Fibroblast of lung (primary cell): ENCODE results near the gene MAGI2. TPM values are rescaled to one million over a fixed set of nuclear protein-coding genes. Genes with fewer than 3 reads are reported as not detected.

Source experiments
- DNase-seq, 2 donors: peaks; one replicate each; pipeline versions ENCODE4 v3.0.0 to v3.0.0-alpha.2; 2010; ENCODE audit warnings: low read depth in 2 of 2
- H2AFZ ChIP-seq: 2 replicates; pipeline ENCODE4 v1.5.1; 2012; ENCODE audit warnings: low read length, control low read depth, inconsistent platforms
- H3K27ac ChIP-seq: 2 replicates; pipeline ENCODE4 v1.5.1; 2011; ENCODE audit warnings: low read length, control low read depth; ENCODE audit not compliant: insufficient read depth
- H3K27me3 ChIP-seq: 2 replicates; pipeline ENCODE4 v1.5.1; 2011; ENCODE audit warnings: mild to moderate bottlenecking, low read length; ENCODE audit not compliant: control insufficient read depth, insufficient read depth
- H3K36me3 ChIP-seq: 2 replicates; pipeline ENCODE4 v1.5.1; 2011; ENCODE audit warnings: low read length; ENCODE audit not compliant: control insufficient read depth, insufficient read depth
- H3K4me1 ChIP-seq: 2 replicates; pipeline ENCODE4 v1.5.1; 2011; ENCODE audit warnings: low read length; ENCODE audit not compliant: control insufficient read depth, insufficient read depth; ENCODE audit errors: extremely low read depth
- H3K4me2 ChIP-seq: 2 replicates; pipeline ENCODE4 v1.5.1; 2011; ENCODE audit warnings: low read length, control low read depth; ENCODE audit not compliant: insufficient read depth; ENCODE audit errors: extremely low read depth
- H3K4me3 ChIP-seq, 4 experiments: fragments of 200-600 bp in 1 of 4; sonication (generic) in 1 of 4; replicated peaks in 1 of 4; 2 replicates each; pipeline ENCODE4 v1.5.1; 2011 to 2016; ENCODE audit warnings: low read length in 4 of 4, low read depth in 3 of 4, mild to moderate bottlenecking in 3 of 4, control low read depth in 2 of 4, inconsistent platforms in 1 of 4, mixed read lengths in 1 of 4; ENCODE audit not compliant: insufficient read depth in 1 of 4; ENCODE audit errors: control extremely low read depth in 1 of 4
- H3K79me2 ChIP-seq: 2 replicates; pipeline ENCODE4 v1.5.1; 2012; ENCODE audit warnings: mild to moderate bottlenecking, low read length, inconsistent platforms; ENCODE audit not compliant: control insufficient read depth, insufficient read depth
- H3K9ac ChIP-seq: 2 replicates; pipeline ENCODE4 v1.5.1; 2011; ENCODE audit warnings: mild to moderate bottlenecking, low read length, control low read depth; ENCODE audit not compliant: insufficient read depth
- H3K9me3 ChIP-seq: 2 replicates; pipeline ENCODE4 v1.5.1; 2012; ENCODE audit warnings: low read depth, low read length; ENCODE audit not compliant: control insufficient read depth, insufficient read depth
- H4K20me1 ChIP-seq: 2 replicates; pipeline ENCODE4 v1.5.1; 2011; ENCODE audit warnings: low read length; ENCODE audit not compliant: control insufficient read depth, insufficient read depth; ENCODE audit errors: extremely low read depth
- EZH2 ChIP-seq: IDR thresholded peaks from 2 replicates; pipeline ENCODE4 v1.5.1; 2012; ENCODE audit warnings: low read length, control low read depth, mild to moderate bottlenecking; ENCODE audit errors: missing control alignments
- polyA plus RNA-seq, 2 donors: library from polyadenylated mRNA; depleted of rRNA in 1 of 2; stranded (reverse) in 1 of 2; unstranded in 1 of 2; fragments of >200 nt; gene quantifications; 2 replicates each; pipeline ENCODE4 v1.2.1, GENCODE V29; 2011 to 2012; ENCODE audit warnings: missing spikeins in 1 of 2
- total RNA-seq: library from RNA; depleted of rRNA; stranded (reverse); fragments of >200 nt; gene quantifications from 2 replicates; pipeline ENCODE4 v1.2.1, GENCODE V29; 2014
- TF ChIP-seq, protein P1 (sequence below), 2 donors: IDR thresholded peaks in 1 of 2; conservative IDR thresholded peaks in 1 of 2; 1 replicate in 1 of 2; 2 replicates in 1 of 2; pipeline ENCODE4 v1.5.1; 2011 to 2012; ENCODE audit warnings: low read length in 2 of 2, control low read depth in 1 of 2, inconsistent platforms in 1 of 2, low read depth in 1 of 2, mild to moderate bottlenecking in 1 of 2

The MAGI2 gene
- total and polyA plus RNA-seq, 2 donors (not counting 1 experiment from before 2014, with no cell fraction given), result 1.8 to 17.0 TPM

DNA sequence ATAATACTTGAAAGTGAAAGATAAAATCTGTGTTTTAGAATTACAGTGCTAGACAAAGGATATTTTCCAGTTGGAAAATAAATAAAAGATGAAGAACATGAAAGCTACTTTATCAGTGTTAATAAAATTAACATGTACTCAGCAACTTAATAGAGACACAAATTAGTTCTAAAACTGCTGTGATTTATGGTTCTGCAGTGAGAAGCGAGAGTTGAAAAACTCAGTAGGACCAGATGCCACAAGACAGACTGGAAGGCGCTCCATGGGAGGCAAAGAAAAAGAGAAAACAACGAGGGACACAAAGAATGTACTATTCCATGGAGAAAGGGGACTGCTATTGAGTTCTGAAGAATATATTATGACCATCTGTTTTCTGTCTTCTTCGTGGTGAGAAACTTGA lies 1064.4 kb downstream of the MAGI2 start:
- Histone ChIP-seq H3K9me3 (no peaks in the 10 kb centered on the region), H3K4me3 (no peak overlapping the region), H3K4me2 (no peak overlapping the region), H4K20me1 (no peaks in the 10 kb centered on the region), H2AFZ (no peak overlapping the region), H3K27ac (no peak overlapping the region), H3K9ac (no peak overlapping the region), H3K4me1 (no peaks in the 10 kb centered on the region), H3K79me2 (no peaks in the 10 kb centered on the region), H3K36me3 (no peaks in the 10 kb centered on the region), H3K27me3 (no peaks in the 10 kb centered on the region)
- DNase-seq, result no peak
- TF ChIP-seq EZH2, result no peak
- TF ChIP-seq, protein P1, sequence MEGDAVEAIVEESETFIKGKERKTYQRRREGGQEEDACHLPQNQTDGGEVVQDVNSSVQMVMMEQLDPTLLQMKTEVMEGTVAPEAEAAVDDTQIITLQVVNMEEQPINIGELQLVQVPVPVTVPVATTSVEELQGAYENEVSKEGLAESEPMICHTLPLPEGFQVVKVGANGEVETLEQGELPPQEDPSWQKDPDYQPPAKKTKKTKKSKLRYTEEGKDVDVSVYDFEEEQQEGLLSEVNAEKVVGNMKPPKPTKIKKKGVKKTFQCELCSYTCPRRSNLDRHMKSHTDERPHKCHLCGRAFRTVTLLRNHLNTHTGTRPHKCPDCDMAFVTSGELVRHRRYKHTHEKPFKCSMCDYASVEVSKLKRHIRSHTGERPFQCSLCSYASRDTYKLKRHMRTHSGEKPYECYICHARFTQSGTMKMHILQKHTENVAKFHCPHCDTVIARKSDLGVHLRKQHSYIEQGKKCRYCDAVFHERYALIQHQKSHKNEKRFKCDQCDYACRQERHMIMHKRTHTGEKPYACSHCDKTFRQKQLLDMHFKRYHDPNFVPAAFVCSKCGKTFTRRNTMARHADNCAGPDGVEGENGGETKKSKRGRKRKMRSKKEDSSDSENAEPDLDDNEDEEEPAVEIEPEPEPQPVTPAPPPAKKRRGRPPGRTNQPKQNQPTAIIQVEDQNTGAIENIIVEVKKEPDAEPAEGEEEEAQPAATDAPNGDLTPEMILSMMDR (conservative IDR thresholded peaks at IDR 0.05 in 1 of 2, IDR thresholded peaks at IDR 0.05 in 1 of 2; ENCODE audit: low read depth in 1 of 2, low read length in 2 of 2), result no peak

- no peak overlapping the region for H3K4me3 ChIP-seq
- no peak for TF ChIP-seq EZH2
- no peak overlapping the region for H3K27ac ChIP-seq
- H4K20me1 ChIP-seq, result no peaks in the 10 kb centered on the region
- no peak for DNase-seq
- no peaks in the 10 kb centered on the region for H3K4me1 ChIP-seq
- H3K27me3 ChIP-seq, result no peaks in the 10 kb centered on the region
- H3K36me3 ChIP-seq, result no peaks in the 10 kb centered on the region
- H3K9me3 ChIP-seq, result no peaks in the 10 kb centered on the region
- H3K9ac ChIP-seq, result no peak overlapping the region
- no peak overlapping the region for H2AFZ ChIP-seq
- no peaks in the 10 kb centered on the region for H3K79me2 ChIP-seq
- H3K4me2 ChIP-seq, result no peak overlapping the region
Measured at GRCh38 chr7:78386520-78386919, 1066.9 kb downstream of the MAGI2 start.

DNA sequence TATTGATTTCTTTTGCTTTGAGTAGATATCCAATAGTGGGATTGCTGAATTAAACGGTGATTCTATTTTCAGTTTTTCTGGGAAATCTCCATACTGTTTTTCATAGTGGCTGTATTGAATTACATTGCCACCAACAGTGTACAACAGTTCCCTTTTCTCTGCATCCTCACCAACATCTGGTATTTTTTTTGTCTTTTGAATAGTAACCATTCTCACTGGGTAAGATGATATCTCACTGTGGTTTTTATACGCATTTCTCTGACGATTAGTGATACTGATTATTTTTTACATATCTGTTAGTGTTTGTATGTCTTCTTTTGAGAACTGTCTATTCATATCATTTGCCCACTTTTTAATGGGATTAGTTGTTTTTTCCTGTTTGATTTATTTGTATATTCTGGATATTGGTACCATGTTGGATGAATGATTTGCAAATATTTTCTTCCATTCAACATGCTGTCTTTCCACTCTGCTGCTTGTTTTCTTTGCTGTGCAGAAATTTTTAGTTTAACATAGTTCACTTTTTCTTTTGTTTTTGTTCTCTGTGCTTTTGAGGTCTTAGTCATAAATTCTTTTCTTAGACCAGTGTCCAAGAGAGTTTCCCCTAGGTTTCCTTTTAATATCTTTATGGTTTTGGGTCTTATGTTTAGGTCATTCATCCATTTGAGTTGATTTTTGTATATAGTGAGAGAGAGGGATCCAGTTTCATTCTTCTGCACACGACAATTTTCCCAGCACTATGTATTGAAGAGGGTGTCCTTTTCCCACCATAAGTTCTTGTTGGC lies 1070.2 kb downstream of the MAGI2 start:
- Histone ChIP-seq H3K27me3 (no peaks in the 10 kb centered on the region), H3K9me3 (no peaks in the 10 kb centered on the region), H3K4me1 (no peaks in the 10 kb centered on the region), H3K9ac (no peak overlapping the region), H3K27ac (no peak overlapping the region), H3K36me3 (no peaks in the 10 kb centered on the region), H2AFZ (no peak overlapping the region), H3K4me3 (no peak overlapping the region), H3K4me2 (no peak overlapping the region), H4K20me1 (no peaks in the 10 kb centered on the region), H3K79me2 (no peaks in the 10 kb centered on the region)
- peak in 1 of 2 donors; percentile 11 for DNase-seq
- TF ChIP-seq, protein P1 (conservative IDR thresholded peaks at IDR 0.05 in 1 of 2, IDR thresholded peaks at IDR 0.05 in 1 of 2; ENCODE audit: low read depth in 1 of 2, low read length in 2 of 2), result no peak
- TF ChIP-seq EZH2, result no peak
